Vagina (tissue), 2 donors: ENCODE data around the gene RASL11B.

Experiments
- POLR2A ChIP-seq, 2 donors: fragments of 450-650 bp; IDR thresholded peaks; one replicate each; pipeline ENCODE4 v1.6.1; 2017; ENCODE audit warnings: antibody characterized with exemption in 2 of 2, mild to moderate bottlenecking in 2 of 2, moderate library complexity in 2 of 2
- POLR2AphosphoS5 ChIP-seq, 2 donors: sonication (generic); formaldehyde crosslinking; IDR thresholded peaks; one replicate each; pipeline ENCODE4 v1.9.0; 2017; ENCODE audit warnings: antibody characterized with exemption in 2 of 2, mild to moderate bottlenecking in 2 of 2, low read depth in 1 of 2; ENCODE audit not compliant: insufficient read depth in 1 of 2
- TF ChIP-seq, protein P1 (sequence below), 3 experiments: fragments of 450-650 bp in 2 of 3; fragments of 200-600 bp in 1 of 3; sonication (generic) in 1 of 3; IDR thresholded peaks; one replicate each; pipeline ENCODE4 v1.5.1; 2017 to 2019; ENCODE audit warnings: antibody characterized with exemption in 3 of 3, mild to moderate bottlenecking in 2 of 3, moderate library complexity in 2 of 3

- TF ChIP-seq, protein P1, sequence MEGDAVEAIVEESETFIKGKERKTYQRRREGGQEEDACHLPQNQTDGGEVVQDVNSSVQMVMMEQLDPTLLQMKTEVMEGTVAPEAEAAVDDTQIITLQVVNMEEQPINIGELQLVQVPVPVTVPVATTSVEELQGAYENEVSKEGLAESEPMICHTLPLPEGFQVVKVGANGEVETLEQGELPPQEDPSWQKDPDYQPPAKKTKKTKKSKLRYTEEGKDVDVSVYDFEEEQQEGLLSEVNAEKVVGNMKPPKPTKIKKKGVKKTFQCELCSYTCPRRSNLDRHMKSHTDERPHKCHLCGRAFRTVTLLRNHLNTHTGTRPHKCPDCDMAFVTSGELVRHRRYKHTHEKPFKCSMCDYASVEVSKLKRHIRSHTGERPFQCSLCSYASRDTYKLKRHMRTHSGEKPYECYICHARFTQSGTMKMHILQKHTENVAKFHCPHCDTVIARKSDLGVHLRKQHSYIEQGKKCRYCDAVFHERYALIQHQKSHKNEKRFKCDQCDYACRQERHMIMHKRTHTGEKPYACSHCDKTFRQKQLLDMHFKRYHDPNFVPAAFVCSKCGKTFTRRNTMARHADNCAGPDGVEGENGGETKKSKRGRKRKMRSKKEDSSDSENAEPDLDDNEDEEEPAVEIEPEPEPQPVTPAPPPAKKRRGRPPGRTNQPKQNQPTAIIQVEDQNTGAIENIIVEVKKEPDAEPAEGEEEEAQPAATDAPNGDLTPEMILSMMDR (IDR thresholded peaks at IDR 0.05), result no peak
- TF ChIP-seq POLR2AphosphoS5 (IDR thresholded peaks at IDR 0.05; ENCODE audit: insufficient read depth in 1 of 2, low read depth in 1 of 2) (no peak), POLR2A (IDR thresholded peaks at IDR 0.05) (no peak)
Observed at GRCh38 chr4:52877036-52877435, 14.9 kb downstream of the RASL11B start.
